GM12865 (cell line): ENCODE measurements around the gene ASTL.

Experiments
- DNase-seq: peaks from one replicate; pipeline ENCODE4 v3.0.0; 2010; ENCODE audit warnings: low read depth
- H3K4me3 ChIP-seq: 2 replicates; pipeline ENCODE4 v1.5.1; 2011; ENCODE audit warnings: mild to moderate bottlenecking, low read depth, low read length, control low read depth
- TF ChIP-seq, protein P1 (sequence below): IDR thresholded peaks from 2 replicates; pipeline ENCODE4 v1.5.1; 2011; ENCODE audit warnings: low read length, control low read depth, low read depth, inconsistent platforms; ENCODE audit not compliant: insufficient read depth; ENCODE audit errors: missing control alignments

ASTL gene

DNA sequence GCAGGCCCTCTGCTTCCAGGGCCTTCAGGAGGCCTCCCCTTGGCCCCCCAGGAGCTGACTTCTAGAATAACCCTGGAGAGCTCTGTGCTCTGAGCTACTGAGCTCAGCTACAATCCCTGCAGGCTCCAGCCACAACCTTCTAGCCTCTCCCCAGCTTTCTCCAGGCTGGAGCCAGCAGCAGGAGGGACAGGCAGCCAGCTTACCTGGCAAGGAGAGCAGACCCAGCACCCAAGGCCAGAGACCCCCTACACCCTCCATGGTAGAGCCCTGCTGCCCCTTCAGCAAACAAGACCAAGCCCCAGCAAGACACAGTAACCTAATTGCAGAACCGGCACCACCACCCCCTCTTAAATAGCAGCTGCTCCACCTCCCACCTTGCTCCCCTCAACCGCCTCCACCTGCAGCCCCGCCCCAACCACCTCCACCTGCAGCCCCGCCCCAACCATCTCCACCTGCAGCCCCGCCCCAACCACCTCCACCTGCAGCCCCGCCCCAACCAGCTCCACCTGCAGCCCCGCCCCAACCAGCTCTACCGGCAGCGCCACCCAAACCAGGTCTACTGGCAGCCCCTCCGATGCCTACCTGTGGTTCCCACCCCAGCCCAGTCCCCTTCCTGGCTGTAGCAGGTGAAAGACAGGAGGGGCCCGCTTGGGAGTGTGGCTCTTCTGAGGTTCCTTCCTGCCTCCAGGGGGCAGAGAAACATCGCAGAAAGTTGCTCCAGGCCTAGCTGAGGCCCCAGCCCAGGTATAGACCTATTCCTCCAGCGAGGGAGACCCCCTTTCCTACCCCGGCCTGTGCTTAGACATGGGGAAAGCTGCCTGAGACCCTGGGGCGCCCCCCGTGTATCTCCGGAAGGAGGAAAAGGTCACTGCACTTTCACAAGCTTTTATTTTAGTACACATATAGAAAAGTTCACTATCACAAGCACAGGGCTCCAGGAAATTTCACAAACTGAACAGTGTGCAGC lies at the start of gene ASTL:
ASTL (minus strand) TSS at position 324 of the 967 bp plus-strand sequence; CDS start at position 258, 66 bp downstream.
- H3K4me3 ChIP-seq = no peak within 1 kb of the TSS
- TF ChIP-seq, protein P1, sequence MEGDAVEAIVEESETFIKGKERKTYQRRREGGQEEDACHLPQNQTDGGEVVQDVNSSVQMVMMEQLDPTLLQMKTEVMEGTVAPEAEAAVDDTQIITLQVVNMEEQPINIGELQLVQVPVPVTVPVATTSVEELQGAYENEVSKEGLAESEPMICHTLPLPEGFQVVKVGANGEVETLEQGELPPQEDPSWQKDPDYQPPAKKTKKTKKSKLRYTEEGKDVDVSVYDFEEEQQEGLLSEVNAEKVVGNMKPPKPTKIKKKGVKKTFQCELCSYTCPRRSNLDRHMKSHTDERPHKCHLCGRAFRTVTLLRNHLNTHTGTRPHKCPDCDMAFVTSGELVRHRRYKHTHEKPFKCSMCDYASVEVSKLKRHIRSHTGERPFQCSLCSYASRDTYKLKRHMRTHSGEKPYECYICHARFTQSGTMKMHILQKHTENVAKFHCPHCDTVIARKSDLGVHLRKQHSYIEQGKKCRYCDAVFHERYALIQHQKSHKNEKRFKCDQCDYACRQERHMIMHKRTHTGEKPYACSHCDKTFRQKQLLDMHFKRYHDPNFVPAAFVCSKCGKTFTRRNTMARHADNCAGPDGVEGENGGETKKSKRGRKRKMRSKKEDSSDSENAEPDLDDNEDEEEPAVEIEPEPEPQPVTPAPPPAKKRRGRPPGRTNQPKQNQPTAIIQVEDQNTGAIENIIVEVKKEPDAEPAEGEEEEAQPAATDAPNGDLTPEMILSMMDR = peak; percentile 65
- peak; percentile 74 for DNase-seq

DNA sequence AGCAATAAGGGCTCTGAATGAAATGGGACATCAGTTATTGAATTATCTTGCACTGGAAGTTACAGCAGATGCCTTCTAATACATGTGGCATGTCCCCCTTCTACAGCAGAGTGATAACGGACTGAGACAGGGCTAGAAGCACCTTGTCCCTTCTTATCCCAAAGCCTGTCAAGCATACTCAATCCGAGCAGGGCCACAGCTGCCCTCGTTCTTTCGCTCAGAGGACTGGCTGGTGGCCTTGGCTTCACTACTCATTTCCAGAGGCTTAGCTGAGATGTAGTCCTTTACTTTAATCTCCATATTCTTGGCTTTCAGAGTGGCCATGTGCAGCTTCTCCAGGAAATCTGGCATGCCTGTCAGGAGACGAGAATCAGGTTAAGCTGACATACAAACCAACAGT lies 48.3 kb upstream of the ASTL start:
- no peak for DNase-seq
- TF ChIP-seq, protein P1 = no peak
- H3K4me3 ChIP-seq = no peak overlapping the region

DNA sequence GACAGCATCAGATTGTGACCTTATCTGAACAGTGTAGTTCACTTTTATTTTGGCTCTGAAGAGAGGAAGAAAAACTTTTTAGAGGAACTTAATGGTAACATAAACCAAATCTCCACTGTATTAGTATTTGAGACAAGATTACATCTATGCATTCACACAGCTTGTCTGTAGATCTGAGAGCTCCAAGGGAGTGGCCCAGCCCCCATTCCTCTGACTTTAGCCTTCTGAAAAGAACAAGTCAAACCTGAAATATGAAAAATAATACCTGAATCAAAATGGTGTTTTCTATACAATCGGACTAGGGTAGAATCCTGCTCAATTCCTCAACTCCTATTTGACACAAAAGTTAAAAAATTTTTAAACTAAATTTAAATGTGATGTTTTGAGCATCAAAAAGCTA lies 47.2 kb upstream of the ASTL start:
- DNase-seq = no peak
- H3K4me3 ChIP-seq = no peak overlapping the region
- TF ChIP-seq, protein P1 = no peak

DNA sequence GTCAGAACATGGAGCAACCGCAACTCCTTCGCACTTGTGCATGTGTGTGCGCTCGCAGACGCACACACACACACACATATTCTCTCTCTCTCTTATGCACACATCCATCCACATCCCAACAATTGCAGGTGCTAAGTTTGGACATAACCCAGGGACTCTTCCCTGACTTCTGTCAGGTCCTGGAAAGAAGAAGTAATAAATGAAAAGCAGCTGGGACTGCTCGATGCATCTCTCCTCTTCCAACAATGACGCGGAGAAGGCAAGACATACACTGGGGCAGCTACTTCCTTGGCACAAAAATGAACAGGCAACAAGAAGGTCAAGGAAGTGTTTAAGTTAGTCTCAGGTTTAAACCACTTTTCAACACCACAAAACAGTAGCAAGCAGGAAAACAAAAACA lies 46.7 kb upstream of the ASTL start:
- no peak for DNase-seq
- TF ChIP-seq, protein P1 = no peak
- H3K4me3 ChIP-seq = no peak overlapping the region

DNA sequence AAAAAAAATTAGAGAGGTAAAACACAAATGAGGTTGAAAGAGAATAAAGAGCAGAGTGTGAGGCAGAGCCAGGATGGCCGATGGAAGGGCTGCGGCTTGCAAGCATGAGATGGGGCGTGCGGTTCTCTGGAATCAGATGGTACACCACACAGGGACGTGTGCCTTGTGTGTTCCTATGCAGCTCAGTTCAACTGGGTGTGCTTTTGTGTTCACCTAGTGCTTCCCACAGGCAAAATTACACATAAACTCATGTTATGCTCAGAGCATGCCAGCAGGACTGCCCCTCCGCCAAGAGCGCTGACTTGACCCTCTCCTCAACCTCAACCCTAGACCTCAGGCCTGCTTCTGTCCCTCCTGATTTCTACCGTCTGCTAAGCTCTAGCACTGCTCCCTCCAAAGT lies 45.9 kb upstream of the ASTL start:
- DNase-seq = no peak
- TF ChIP-seq, protein P1 = no peak
- no peak overlapping the region for H3K4me3 ChIP-seq

DNA sequence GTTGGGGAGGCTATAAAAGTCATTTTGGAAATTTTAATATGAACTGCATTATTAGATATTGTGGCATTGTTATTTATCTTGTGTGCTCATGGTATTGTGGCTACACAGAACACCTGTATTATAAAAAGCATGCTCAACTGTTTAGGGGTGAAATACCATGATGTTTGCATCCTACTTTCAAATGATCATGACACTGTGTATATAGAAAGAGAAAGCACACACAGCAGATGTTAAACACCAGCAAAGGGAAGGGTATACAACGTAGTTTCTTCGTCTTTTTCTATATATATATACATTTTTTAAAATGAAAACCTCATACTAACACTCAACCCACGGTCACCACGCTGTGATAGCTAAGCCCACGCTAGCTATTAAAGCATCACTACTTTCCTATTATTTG lies 43.2 kb upstream of the ASTL start:
- TF ChIP-seq, protein P1 = no peak
- DNase-seq = no peak
- no peak overlapping the region for H3K4me3 ChIP-seq
